Measurements from ENCODE around the gene WFDC2.

WFDC2 gene

DNA sequence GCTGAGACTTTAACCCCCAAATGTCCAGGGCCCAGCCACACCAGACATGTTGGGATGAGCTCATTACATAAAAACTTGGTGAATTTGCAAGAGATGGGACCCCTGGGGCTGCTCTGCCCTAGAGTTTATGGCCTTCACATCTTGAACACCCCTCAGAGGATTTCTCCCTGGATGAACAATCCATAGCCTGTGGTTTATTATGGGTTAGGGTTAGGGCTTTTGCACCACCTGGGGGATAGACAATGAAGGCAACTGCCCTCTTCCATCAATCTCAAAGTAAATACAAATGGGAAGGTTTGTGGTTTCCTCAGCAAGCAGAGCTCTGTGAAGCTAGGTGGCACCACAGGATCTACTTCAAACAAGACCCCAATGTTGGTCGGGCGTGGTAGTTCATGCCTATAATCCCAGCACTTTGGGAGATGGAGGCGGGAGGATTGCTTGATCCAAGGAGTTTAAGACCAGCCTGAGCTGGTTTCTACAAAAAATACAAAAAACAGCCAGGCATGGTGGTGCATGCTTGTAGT, 28.5 kb downstream of the WFDC2 start:
- TF ChIP-seq EZH2 (optimal IDR thresholded peaks at IDR 0.05; ENCODE audit: low read depth, low read length) = no peak
- TF ChIP-seq, protein P1, sequence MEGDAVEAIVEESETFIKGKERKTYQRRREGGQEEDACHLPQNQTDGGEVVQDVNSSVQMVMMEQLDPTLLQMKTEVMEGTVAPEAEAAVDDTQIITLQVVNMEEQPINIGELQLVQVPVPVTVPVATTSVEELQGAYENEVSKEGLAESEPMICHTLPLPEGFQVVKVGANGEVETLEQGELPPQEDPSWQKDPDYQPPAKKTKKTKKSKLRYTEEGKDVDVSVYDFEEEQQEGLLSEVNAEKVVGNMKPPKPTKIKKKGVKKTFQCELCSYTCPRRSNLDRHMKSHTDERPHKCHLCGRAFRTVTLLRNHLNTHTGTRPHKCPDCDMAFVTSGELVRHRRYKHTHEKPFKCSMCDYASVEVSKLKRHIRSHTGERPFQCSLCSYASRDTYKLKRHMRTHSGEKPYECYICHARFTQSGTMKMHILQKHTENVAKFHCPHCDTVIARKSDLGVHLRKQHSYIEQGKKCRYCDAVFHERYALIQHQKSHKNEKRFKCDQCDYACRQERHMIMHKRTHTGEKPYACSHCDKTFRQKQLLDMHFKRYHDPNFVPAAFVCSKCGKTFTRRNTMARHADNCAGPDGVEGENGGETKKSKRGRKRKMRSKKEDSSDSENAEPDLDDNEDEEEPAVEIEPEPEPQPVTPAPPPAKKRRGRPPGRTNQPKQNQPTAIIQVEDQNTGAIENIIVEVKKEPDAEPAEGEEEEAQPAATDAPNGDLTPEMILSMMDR (IDR thresholded peaks at IDR 0.05; ENCODE audit: low read length) = no peak
- no peak for TF ChIP-seq EZH2phosphoT487 (IDR thresholded peaks at IDR 0.05; ENCODE audit: low read length)
- H3K27ac ChIP-seq (ENCODE audit: low read length) = no peak overlapping the region
- no peaks in the 10 kb centered on the region for H3F3A ChIP-seq (ENCODE audit: insufficient read depth, low read length)
- DNase-seq = no peak
- no peaks in the 10 kb centered on the region for H3K4me1 ChIP-seq (ENCODE audit: low read length)
- H3K79me2 ChIP-seq (ENCODE audit: low read length) = no peaks in the 10 kb centered on the region
- no peaks in the 10 kb centered on the region for H4K20me1 ChIP-seq (ENCODE audit: insufficient read depth, low read length)
- no peak overlapping the region for H3K4me3 ChIP-seq (ENCODE audit: low read length)
- H3K9me3 ChIP-seq (replicated peaks; ENCODE audit: insufficient read depth, low read length) = no peaks in the 10 kb centered on the region
- no peak overlapping the region for H3K9ac ChIP-seq (ENCODE audit: low read length)
- no peak overlapping the region for H2AFZ ChIP-seq (ENCODE audit: low read length)
- no peak overlapping the region for H3K4me2 ChIP-seq (ENCODE audit: low read depth, low read length)
- H3K27me3 ChIP-seq (replicated peaks; ENCODE audit: insufficient read depth, low read length) = no peaks in the 10 kb centered on the region
- H3K9me2 ChIP-seq (replicated peaks; ENCODE audit: insufficient read depth, low read length) = no peaks in the 10 kb centered on the region
- H3K36me3 ChIP-seq (replicated peaks; ENCODE audit: insufficient read depth, low read length) = no peaks in the 10 kb centered on the region

DNA sequence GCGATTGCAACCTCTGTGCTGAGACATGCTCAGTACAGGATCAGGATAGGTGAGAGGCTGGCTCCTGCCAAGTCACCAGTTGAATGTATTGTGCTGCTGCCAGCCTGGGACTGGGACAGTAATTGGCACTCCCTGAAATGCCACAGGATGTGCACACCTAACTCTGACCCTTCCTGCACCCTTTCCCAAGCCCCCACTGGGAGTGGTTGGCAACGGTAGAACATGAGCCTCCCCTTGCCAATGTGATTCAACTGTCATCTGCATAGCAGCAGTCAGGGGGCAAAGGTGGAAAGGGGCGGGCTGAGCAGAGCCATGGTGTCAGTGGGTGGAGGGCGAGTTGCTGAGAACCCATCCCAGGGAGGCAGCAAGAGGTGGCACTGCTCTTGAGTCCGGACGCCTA, 30.5 kb downstream of the WFDC2 start:
- Histone ChIP-seq H3K9me2 (replicated peaks; ENCODE audit: insufficient read depth, low read length) (no peaks in the 10 kb centered on the region), H4K20me1 (ENCODE audit: insufficient read depth, low read length) (no peaks in the 10 kb centered on the region), H3K27me3 (replicated peaks; ENCODE audit: insufficient read depth, low read length) (no peaks in the 10 kb centered on the region), H3K9me3 (replicated peaks; ENCODE audit: insufficient read depth, low read length) (no peaks in the 10 kb centered on the region), H2AFZ (ENCODE audit: low read length) (no peak overlapping the region), H3K9ac (ENCODE audit: low read length) (no peak overlapping the region), H3K36me3 (replicated peaks; ENCODE audit: insufficient read depth, low read length) (no peaks in the 10 kb centered on the region), H3K4me3 (ENCODE audit: low read length) (no peak overlapping the region), H3K27ac (ENCODE audit: low read length) (no peak overlapping the region), H3F3A (ENCODE audit: insufficient read depth, low read length) (no peaks in the 10 kb centered on the region), H3K4me2 (ENCODE audit: low read depth, low read length) (no peak overlapping the region), H3K4me1 (ENCODE audit: low read length) (no peaks in the 10 kb centered on the region), H3K79me2 (ENCODE audit: low read length) (no peaks in the 10 kb centered on the region)
- no peak for DNase-seq
- no peak for TF ChIP-seq EZH2phosphoT487 (IDR thresholded peaks at IDR 0.05; ENCODE audit: low read length)
- TF ChIP-seq EZH2 (optimal IDR thresholded peaks at IDR 0.05; ENCODE audit: low read depth, low read length) = no peak
- TF ChIP-seq, protein P1 (IDR thresholded peaks at IDR 0.05; ENCODE audit: low read length) = no peak

DNA sequence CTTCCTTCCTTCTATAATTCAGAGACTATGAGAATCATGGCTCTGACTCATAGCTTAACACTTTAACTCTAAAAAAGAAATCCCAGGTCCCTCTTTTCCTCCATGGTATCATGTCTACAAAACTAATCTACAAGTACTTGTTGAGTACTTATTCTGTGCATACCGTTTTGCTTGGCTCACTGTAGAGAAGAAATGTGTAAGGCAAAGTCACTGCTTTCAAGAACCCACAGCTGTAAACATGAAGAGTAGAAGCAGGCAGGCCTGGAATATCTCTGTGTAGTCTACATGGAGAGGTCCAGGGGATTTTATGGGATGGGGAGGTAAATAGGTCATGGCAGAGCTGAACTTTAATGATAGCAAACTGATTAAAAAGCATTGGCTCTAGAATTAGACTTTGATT, 32.0 kb downstream of the WFDC2 start:
- Histone ChIP-seq H2AFZ (ENCODE audit: low read length) (no peak overlapping the region), H4K20me1 (ENCODE audit: insufficient read depth, low read length) (no peaks in the 10 kb centered on the region), H3K9me2 (replicated peaks; ENCODE audit: insufficient read depth, low read length) (no peaks in the 10 kb centered on the region), H3F3A (ENCODE audit: insufficient read depth, low read length) (0 out of 2 replicates have a peak, but pooled peaks cover 2% of the 10 kb centered on the region), H3K79me2 (ENCODE audit: low read length) (no peaks in the 10 kb centered on the region), H3K9me3 (replicated peaks; ENCODE audit: insufficient read depth, low read length) (no peaks in the 10 kb centered on the region), H3K27me3 (replicated peaks; ENCODE audit: insufficient read depth, low read length) (no peaks in the 10 kb centered on the region), H3K36me3 (replicated peaks; ENCODE audit: insufficient read depth, low read length) (no peaks in the 10 kb centered on the region), H3K4me3 (ENCODE audit: low read length) (no peak overlapping the region), H3K4me1 (ENCODE audit: low read length) (peaks cover 2% of the 10 kb centered on the region), H3K9ac (ENCODE audit: low read length) (no peak overlapping the region), H3K4me2 (ENCODE audit: low read depth, low read length) (no peak overlapping the region), H3K27ac (ENCODE audit: low read length) (no peak overlapping the region)
- no peak for TF ChIP-seq EZH2 (optimal IDR thresholded peaks at IDR 0.05; ENCODE audit: low read depth, low read length)
- no peak for TF ChIP-seq EZH2phosphoT487 (IDR thresholded peaks at IDR 0.05; ENCODE audit: low read length)
- TF ChIP-seq, protein P1 (IDR thresholded peaks at IDR 0.05; ENCODE audit: low read length) = no peak
- no peak for DNase-seq

Data from MM.1S (cell line).